ENCODE data around the gene TENM4.

- TF ChIP-seq CTCF (IDR thresholded peaks at IDR 0.05) (peak in 11 of 12 donors; percentile 21 to 66 (median 49)), POLR2A (IDR thresholded peaks at IDR 0.05) (no peak)
Measured at GRCh38 chr11:79461144-79461543, 20.3 kb upstream of the TENM4 start.

All from heart left ventricle (tissue), 13 donors.